Measurements from ENCODE around the gene HDAC9.

Gene HDAC9

DNA sequence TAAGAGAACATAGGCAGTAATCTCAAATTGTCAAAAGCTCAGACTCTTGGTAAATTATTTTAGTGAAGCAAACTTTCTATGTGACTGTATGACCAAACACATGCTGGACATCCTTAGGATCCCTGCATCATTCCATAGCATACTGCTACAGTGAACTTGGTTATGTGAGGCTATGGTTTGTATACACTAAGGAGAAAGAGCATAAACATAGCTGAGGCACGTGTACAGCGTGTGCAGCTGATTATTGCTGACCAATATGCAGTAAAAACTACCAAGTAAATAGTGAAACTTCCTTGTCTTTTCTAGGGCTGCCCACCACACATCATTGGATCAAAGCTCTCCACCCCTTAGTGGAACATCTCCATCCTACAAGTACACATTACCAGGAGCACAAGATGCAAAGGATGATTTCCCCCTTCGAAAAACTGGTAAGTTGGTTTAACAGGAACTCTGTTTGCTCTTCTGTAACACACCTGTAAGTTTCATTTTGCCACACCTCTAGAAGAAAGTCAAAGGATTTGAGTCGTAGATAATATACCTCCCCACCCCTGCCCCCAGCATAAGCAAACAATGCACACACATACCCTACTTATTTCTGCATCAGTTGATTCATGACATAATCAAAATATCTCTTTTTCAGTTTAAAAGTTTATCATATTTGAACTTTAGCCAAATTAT lies 98.2 kb downstream of the HDAC9 start:
- no peak for DNase-seq (ENCODE audit: low read depth in 2 of 2)

DNA sequence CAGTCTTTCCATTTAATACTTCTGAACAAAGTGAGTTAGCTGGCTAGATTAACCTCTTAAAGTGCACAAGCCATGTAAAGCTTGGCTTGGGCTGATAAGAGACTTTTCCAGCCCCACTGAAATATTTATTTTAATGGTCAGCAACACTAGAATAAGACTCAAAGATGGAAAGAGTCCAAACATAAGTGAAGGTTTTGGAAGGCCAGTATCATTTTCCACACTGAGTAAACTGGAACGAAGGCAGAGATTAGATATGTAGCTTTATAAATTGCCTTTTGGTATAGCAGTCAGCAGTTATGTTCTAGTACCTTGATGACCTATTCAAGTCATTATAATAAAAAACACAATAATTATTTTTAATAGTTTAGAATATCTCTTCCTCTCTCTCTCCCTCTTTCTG lies 102.2 kb downstream of the HDAC9 start:
- no peak for DNase-seq (ENCODE audit: low read depth in 2 of 2)

DNA sequence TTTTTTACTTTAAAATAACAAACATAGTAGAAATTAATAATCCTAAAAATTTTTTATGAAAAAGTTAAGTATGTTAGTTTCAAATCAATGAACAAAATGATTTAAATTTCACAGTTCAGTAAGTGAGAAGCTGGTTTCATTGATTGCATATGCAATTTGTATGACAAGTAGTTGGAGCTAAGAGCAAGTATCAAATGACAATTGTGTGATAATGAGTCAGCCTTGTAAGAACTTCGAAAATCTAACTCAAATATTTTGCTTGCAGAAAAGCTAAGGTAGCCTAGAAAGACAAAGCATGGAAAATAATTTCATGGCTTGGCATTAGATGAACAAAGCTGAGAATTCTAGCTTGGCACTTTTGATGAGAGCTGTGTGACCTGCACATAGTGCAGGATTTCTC lies 111.5 kb downstream of the HDAC9 start:
- DNase-seq (ENCODE audit: low read depth in 2 of 2), result no peak

DNA sequence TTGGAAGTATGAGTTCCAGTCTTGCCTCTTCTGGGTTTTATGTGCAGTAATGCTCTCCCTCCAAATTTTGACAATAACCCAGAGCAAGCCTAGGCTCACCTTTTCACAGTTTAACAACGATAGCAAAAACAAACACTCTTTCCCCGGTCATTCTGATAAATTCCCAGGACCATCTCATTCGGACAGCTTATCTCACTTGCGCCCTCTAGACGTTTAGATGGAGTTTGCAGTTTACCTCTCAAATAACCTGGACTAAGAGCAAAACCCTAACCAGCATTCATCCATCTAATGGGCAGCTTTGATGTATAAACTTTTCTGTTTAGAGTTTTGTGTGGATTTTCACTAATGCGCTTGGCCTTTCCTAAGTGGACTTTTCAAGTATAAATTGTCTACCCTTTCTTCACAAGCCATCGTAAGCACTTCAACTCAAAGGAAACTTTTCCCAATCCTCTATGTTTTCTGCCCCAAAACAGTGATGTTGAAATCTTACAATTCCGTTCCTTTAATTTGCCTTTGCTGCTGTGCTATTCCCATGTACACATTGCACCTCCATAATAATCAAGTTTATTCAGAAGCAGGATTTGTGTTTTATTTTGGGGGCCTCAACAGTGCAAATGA lies 114.9 kb downstream of the HDAC9 start:
- DNase-seq (ENCODE audit: low read depth in 2 of 2), result no peak

DNA sequence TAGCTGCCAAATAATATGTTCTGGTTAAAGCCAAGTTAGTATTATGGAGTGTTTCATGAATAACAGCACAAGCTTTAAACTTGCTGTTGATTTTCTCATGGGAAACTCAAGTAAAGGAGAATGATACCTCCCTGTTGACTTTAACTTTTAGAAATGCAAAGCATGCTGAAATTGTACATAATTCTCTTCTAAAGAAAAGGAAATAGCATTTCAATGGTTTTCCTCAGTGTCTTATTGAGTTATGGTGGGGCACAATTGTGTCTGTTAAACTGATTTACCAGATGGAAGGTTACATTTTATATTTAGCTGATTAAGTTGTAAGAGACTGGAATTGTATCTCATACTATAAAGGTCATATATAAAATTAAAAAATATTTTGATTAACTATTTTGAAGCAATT lies 119.3 kb downstream of the HDAC9 start:
- no peak for DNase-seq (ENCODE audit: low read depth in 2 of 2)

DNA sequence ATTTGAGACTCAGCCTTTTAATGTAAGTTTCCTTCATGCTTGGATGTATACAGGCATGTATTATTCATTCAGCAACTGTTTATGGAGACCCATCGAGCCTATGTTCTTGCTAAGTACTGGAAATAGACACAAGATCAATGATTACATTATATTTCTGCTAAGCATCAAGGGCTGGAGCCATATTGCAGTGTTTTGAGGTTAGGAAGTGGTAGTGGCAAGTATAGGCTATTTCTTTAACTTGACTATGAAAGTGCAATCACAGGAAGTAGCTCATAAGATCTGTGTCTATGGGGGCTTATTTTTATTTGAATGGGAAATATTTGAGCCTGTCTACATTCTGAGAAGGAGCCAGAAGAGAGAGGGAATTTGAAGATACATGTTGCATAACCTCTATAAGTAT lies 123.8 kb downstream of the HDAC9 start:
- DNase-seq (ENCODE audit: low read depth in 2 of 2), result no peak

DNA sequence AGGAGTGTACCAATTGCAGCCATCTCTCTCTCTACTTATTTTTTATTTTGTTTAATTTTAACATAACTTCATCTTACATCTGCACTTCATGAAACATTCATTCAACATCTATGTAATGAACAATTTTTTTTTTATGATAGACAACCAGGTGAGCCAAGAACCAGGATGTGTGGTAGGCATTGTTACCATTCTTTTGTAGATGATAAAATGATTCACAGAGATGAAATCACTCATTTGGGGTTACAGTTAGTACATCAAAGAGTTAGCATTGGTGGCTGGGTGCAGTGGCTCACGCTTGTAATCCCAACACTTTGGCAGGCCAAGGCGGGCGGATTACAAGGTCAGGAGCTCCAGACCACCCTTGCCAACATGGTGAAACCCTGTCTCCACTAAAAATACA lies 127.8 kb downstream of the HDAC9 start:
- no peak for DNase-seq (ENCODE audit: low read depth in 2 of 2)

DNA sequence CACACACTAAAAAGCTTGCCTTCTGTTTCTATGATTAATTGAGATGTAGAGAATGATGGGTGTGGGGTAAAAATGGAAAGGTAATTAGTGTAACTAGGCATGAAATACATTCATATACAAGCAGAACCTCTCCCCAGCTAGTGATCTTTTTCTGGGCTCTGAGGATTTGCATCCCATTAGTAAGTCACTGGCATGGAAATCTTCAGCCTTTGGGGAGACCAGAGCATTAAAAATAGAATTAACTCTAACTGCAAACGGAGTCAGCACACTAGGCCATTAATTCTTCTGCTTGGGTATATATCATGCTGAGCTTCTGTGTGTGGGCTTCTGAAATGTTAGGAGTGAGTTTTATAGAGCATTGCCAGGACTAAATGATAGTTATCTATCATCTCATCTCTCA lies 128.9 kb downstream of the HDAC9 start:
- no peak for DNase-seq (ENCODE audit: low read depth in 2 of 2)

DNA sequence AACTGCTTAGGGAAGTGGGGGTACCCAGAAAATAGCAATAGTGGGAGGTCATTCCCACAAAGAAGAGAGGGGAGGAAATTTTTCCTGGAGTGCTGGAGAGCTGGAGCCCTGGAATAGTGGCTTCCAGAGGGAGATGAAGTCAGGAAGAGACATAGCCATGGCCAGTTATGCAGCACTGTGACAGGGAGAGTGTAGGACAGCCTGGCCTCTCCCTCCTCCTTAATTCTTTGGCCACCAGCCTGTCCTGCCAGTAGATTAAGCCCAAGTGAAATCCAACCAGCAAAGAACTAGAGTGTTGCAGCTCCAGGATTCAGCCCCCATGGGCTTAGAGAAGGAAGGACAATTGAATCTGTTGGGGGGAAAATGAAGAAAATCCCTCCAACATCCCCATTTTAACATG lies 130.5 kb downstream of the HDAC9 start:
- DNase-seq (ENCODE audit: low read depth in 2 of 2), result no peak

DNA sequence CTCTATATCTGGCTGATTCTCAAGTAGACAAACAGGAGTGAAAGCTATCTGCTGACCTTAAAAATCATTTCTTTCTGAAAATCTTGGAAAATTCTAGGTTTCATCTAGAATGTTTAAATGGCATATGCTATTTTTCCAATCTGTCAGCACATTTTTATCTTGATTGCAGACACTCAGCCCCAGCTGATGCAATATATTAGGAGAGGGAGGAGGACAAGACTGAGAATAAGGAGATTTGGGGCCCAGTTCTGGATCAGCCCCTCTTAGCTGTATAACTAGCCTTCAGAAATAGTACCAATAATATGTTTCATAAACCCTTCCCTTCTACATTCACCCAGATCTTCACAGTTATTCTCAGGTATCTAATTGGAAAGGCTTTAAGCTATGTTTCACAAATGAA lies 131.2 kb downstream of the HDAC9 start:
- no peak for DNase-seq (ENCODE audit: low read depth in 2 of 2)

DNA sequence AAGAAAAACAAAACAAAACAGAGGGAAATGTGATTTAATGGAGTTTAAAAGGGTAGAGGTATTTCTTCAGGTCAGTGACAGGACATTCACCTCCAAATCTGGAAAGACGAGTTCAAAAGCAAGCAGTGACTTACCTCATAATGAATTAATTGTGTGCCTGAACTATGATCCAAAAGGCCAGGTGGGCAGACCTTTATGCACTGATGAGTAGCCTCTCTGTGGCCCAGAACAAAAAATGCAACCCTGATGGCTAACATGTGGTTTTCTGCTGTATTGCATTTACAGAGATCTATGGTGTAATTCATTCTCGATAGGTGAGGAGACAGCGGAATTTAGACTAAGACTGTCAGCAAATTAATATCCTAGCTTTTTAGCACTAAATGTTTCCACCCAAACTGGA lies 142.0 kb downstream of the HDAC9 start:
- no peak for DNase-seq (ENCODE audit: low read depth in 2 of 2)

DNA sequence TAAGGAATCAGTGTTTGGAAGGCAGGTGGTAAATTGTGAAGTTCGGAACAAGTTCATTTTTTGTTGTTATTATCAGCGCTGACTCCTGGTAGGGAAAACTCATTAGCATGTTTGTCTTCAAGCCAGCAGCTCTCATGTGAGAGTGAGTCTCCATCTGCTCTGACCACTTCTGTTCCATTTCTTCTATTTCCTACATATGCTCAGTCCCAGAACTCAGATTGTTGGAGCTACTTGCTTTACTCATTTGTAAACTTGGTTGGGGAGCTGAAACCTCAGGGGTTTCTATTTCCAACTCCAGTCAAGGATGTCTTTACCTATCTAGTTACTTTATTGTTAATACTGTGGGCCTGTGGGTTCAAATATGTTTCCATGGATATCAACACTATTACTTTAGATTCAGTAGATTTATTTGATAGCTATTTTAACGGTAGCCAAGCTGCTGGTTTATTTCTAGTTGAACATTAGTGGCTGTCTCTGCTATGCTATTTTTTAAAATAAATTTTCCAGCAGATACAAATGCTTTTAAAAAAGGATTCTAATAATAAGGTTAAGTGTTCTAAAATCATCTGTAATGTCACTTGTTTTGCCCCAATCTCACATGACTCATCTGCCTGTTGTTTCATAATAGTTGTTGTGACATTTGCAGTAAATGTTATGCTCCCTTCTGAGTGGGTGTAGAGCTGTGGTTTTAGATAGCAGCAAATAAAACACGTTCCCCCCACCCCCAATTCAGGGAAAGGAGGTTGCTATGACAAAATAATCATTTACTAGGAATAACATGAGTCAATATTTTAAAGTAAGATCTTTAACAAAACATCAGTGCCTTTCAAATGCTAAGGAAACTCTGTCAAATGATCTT lies 143.3 kb downstream of the HDAC9 start:
- no peak for DNase-seq (ENCODE audit: low read depth in 2 of 2)

DNA sequence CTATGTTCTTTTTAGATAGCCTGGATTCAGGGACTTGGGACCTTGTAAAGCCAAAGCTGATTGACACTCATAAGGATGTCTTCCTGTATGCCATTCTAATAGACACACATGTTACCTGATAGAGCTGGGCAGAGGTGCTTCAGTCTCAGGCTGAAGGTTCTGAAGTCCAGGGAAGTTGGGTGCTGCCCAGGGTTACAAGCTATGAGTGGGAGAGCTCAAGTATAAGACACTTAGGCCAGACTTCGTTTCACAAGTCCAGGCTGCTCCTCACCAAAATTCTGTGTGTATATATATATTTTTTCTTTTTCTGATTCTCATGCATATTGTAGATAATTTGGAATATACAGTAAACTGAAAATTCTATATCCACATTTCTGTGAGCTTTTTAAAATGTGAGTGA lies 144.2 kb downstream of the HDAC9 start:
- DNase-seq (ENCODE audit: low read depth in 2 of 2), result no peak

DNA sequence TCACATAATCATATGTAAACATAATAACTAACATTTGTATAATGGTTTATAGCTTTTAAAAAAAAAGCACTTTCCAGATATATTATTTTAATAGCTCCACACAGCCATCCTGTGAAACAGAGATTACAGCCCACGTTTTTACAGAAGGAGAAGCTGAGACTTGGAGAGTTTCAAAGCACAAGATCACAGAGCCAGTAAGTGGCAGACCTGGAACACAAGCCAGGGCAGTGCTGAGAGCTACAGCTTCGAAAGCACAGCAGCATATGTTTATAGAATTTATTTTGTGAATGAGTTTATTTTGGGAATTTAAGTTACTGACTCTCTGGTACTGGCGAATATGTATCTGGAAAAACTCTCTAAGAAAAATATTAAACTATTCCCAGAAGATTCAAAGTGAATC lies 149.4 kb downstream of the HDAC9 start:
- no peak for DNase-seq (ENCODE audit: low read depth in 2 of 2)

DNA sequence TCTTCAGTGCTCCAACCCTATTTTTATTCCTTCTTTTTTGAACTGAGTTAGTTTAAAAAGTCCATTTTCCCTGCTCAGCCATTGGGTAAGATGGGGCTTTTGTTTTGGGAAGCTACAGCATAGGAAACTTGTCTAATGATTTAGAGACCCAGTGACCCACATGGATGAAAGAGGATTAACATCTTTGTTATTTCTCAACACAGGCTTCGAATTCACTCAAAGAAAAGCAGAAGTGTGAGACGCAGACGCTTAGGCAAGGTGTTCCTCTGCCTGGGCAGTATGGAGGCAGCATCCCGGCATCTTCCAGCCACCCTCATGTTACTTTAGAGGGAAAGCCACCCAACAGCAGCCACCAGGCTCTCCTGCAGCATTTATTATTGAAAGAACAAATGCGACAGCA lies 152.0 kb downstream of the HDAC9 start:
- DNase-seq (ENCODE audit: low read depth in 2 of 2), result no peak

DNA sequence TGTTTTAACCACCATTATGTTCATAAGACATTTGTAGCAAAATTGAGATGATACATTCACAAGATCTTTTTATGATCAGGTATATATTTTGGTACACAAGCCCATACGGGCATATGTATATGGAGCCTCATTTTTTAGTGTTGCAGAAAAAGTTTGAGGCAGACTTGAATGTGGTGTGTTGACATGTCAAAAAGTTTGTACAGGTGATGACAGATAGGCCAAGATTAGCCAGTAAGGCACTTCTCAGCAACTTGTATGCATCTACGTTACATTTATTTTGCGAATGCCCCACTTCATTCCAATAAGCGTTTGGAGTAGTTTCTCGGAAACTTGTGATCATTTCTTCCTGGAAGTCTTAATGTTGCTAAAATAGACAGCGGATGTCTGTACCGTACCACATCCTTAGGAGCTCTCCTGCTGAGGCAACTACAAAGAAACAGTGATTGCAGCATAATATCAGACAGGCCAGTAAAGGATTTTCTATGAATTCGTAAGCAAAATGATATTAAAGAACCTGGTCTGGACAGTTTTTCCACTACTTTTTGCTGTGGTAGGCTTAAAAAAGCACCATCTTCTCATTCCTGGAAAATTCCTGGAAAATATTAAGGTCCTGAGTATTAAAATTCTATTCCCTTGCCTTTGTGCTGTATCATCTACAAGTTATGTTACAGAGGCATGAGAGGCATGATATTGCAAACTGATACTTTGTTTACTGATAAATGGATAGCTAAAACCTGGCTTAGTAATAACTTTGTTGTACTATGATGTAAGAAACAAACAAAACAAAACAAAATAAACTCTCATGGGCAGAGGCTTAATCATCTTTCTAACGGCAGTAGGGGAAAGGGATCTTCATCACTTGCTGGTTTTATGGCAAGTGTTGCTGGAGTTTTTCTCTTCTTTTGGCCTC lies 153.6 kb downstream of the HDAC9 start:
- no peak for DNase-seq (ENCODE audit: low read depth in 2 of 2)

DNA sequence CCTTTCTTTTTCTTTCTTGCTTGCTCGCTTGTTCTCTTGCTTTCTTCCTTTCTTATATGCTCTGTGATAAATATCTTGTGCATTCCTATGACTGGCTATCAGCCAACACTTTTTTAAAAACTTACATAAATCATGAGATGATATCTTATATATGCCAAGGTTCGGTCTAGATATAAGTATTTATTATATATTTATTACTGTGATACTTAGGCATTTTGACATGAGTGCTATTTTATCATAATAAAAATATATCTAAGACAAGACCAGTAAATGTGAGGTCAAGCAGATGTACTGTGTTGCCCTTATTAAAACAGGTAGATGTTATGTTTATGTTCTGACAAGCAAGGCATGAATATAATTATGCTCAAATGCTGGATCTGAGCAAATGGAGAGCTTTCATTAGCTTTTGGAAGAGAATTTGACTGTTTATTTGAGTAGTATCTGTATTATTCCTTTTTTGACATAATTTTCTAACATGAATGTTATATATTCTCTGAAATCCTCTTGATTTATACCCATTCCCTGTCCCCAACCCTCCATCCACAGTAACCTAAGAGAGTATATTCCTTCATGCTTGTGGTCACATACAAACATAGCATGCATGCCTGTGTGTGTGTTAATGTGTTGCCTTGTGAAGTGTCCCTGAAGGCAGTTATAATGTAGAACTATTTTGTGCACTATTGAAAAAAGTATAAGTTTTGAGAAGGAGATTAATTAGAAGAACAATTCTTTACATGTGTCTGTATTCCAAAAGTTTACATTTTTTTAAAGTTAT lies 158.0 kb downstream of the HDAC9 start:
- DNase-seq (ENCODE audit: low read depth in 2 of 2), result no peak

DNA sequence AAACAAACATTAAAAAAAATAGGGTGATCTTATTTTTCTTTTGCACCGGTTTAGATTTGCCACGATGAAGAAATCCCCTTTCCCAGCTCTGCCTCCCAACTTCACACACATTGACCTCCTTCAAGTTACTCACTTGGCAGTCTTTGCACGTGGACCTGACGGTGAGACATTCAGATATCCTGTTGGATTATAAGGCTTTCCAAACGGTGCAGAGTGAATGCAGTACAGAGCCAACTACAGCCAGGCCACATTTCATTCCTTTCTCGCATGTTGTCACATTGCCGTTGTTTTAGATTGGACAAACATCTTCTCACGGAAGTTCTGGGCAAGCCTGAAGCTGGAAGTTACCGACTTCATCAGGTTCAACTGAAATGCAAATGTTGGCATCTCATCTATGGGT lies 159.2 kb downstream of the HDAC9 start:
- DNase-seq (ENCODE audit: low read depth in 2 of 2), result no peak

DNA sequence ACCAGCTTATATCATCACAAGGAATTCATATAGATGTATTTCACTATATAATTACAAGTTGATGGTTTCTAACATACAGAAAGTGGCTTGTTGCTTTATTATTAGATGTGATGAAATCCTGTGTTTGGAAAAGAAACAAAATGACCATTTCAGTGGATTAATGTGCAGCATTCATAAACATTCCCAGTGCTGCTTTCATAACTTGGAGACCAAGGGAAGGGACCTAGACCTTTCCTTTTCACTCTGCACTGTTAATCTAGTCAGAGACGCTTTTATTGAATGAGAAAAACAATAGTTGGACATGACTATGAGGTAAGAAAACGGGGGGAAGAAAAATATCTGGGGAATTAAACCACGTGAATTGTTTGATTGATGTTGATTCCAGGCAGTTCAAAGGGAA lies 160.0 kb downstream of the HDAC9 start:
- no peak for DNase-seq (ENCODE audit: low read depth in 2 of 2)

DNA sequence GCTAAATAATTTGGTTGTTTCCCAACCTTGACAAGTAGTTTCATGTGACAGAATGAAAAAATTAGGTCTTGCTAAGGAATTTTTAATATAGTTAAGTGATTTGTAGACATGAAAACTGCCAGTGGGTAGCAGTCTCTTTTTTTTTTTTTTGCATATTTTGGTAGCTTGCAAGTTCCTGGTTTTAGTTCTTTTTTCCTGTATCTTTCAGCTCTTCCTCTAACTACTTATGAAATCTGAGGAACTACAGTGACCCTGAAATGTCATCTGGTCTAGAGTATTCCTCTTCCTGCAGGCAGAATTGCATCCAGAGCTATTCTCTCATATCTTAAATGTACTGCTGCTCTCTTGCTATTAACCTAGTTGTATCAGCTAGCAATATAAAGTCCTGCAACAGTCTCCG lies 160.4 kb downstream of the HDAC9 start:
- no peak for DNase-seq (ENCODE audit: low read depth in 2 of 2)

DNA sequence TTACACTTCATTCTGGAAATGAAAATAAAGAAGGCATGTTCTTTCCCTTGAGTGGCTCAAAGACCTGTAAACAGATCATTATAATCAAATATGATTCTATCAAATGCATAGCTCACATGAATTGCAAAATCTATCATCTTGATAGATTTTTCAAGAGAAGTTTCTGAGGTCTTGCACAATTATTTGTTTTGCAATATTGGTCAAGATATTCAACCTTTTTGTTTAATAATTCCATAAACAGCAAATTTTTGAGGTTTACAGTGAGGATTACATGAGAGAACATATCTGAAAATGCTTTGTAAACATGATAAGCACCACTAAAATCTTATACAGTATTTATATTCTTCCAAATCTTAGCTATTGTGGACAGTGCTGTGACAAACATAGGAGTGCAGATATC lies 160.8 kb downstream of the HDAC9 start:
- no peak for DNase-seq (ENCODE audit: low read depth in 2 of 2)

All from stimulated activated CD8-positive, alpha-beta memory T cell treated with anti-CD3 and anti-CD28 coated beads, Interleukin-7, amount 100 ng/mL, for 1 hour (primary cell).